ENCODE measurements around the gene SLC4A4.

SLC4A4 gene

GRCh38 chr4:71338846-71339593 lies at the start of gene SLC4A4:
Gene SLC4A4, plus strand, starts transcription at chr4:71339020.
- no peak for DNase-seq (ENCODE audit: low spot score)

GRCh38 chr4:71290074-71290473 lies 48.7 kb upstream of the SLC4A4 start:
- no peak for DNase-seq (ENCODE audit: low spot score)

- no peak for DNase-seq (ENCODE audit: low spot score)
These were observed 48.3 kb upstream of the SLC4A4 start for GRCh38 chr4:71290476-71290875.

GRCh38 chr4:71292228-71292627 lies 46.6 kb upstream of the SLC4A4 start:
- DNase-seq (ENCODE audit: low spot score) = no peak

GRCh38 chr4:71293705-71294104 lies 45.1 kb upstream of the SLC4A4 start:
- DNase-seq (ENCODE audit: low spot score) = no peak

DNA sequence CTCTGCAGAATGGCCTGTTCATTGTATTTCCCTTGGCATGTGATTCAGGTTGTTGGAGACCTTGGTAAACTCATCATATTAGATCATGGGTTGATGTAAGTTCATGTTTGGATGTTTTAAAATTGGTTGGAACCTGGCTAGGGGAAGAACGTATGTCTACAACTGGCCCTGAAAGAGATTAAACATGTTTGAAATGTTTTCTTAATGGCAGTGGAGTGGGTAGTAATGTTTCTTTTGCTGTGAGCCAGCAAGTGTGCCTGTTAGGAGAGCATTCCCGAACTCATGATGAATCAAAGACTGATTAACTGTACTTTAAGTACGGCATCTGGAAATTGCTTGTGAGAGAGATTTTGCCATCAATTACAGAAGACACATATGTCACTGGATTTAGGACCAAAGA lies 44.5 kb upstream of the SLC4A4 start:
- no peak for DNase-seq (ENCODE audit: low spot score)

DNA sequence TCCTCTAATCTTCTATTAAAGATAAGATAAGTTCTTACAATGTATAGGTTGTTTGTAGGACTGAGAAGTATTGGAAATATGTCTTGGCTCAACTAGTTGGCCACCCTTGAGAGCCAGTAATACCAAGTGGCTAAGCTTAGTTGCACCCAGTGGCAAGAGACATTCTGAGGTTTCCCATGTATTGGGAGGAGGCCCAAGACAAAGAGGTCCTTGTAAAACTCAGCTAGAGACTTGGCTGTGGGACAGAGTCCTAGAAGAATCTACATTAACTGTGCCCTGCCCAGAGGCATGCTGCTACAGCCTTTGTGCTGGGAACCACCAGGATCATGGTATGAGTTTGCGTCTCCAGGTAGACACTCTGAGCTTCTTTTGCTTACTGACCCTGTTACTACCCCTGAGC lies 41.9 kb upstream of the SLC4A4 start:
- DNase-seq (ENCODE audit: low spot score) = no peak

- no peak for DNase-seq (ENCODE audit: low spot score)
These were observed 38.5 kb upstream of the SLC4A4 start for GRCh38 chr4:71300362-71300761.

GRCh38 chr4:71300964-71301363 lies 37.9 kb upstream of the SLC4A4 start:
- no peak for DNase-seq (ENCODE audit: low spot score)

DNA sequence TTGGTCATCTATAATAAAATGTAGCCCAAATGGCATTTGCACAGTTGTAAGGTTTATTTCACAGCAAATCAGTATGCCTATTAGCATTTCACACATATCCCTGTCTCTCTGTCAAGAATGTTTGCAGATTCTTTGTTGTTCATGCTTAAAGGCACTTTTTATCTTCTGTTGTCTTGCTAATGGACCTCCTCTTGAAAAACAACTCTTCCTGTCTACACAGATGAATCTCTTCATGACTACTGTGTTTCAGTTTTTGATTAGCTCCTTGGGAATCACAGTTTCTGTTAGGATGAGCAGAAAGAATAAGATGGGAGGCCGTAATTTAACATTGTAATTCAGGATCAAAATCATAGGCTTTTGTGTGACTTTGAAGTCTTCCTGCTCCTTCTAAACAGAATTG lies 35.5 kb upstream of the SLC4A4 start:
- no peak for DNase-seq (ENCODE audit: low spot score)

- no peak for DNase-seq (ENCODE audit: low spot score)
These were observed 35.0 kb upstream of the SLC4A4 start for GRCh38 chr4:71303850-71304249.

GRCh38 chr4:71304289-71304850 lies 34.5 kb upstream of the SLC4A4 start:
- no peak for DNase-seq (ENCODE audit: low spot score)

DNA sequence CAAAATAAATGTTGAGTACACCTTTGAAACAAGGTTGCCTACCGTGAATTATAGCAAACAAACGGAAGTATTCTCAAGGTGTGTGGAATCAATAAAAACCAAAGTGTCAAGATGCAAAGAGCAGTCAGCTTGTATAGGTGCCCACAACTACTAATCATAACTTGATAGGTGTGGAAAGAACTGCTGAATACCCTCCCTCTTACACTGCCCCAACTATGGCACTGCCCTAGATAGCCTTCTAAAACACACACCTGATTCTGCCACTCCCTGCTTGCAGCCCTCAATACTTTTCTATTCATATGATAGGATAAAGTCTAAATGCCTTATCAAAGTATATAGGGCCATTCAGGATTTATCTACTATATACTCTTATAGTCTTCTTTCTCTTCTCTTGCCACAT lies 31.1 kb upstream of the SLC4A4 start:
- DNase-seq (ENCODE audit: low spot score) = no peak

DNA sequence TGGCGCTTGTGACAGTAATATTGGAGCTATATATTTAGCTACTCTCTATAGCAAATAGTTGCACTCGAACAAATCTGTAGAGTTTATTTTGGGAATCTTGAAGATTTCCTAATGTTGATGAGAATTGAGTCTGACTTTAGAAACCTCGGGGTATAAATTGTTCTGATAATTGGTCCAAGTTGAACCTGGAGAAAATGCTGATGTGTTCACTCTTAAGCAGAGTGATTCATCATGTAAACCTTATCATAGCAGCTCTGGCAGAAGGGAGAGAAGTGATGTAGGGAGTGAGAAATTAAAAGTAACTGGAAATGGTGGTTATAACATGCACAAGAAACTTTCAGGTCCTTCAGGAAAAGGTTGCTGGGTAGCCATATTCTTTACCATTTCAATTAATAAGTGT lies 16.4 kb upstream of the SLC4A4 start:
- no peak for DNase-seq (ENCODE audit: low spot score)

GRCh38 chr4:71333368-71333767 lies 5.5 kb upstream of the SLC4A4 start:
- DNase-seq (ENCODE audit: low spot score) = no peak

DNA sequence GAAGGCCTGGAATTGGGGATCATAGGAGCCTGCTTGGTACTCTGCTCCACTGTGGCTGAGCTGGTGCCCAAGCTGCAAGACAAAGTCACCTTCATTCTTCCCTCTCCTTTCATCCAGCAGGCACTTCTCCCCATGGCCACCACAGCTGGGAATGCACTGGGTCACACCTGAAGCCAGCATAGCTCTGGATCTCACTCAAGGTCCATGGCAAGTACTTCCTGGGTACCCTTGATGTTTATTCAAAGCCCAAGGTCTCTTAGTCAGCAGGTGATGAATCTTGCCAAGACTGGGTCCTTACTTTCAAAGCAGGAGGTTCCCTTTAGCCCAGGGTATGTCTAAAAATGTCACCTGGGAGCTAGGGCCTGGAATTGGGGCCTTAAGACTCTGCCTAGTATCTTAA lies 4.9 kb upstream of the SLC4A4 start:
- no peak for DNase-seq (ENCODE audit: low spot score)

DNA sequence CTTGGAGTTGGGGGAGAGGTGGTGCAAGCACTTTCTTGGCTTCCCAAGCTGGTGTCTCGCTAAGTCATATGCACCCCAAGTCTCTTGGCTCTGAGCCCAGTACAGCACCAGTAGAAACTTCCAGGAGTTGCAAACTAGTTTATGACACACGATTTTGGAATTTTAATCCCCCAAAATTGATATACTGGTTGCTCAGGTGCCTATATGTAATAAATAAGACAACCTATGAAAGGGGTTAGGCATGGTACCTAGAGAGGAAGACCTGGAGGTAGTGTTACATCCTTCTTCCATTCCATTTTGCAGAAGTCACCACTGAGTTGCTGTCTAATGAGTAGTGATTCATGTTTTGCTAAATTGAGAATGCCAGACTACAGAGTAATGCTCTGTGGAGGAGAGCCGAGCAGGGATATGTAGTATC lies 4.3 kb upstream of the SLC4A4 start:
- DNase-seq (ENCODE audit: low spot score) = no peak

DNA sequence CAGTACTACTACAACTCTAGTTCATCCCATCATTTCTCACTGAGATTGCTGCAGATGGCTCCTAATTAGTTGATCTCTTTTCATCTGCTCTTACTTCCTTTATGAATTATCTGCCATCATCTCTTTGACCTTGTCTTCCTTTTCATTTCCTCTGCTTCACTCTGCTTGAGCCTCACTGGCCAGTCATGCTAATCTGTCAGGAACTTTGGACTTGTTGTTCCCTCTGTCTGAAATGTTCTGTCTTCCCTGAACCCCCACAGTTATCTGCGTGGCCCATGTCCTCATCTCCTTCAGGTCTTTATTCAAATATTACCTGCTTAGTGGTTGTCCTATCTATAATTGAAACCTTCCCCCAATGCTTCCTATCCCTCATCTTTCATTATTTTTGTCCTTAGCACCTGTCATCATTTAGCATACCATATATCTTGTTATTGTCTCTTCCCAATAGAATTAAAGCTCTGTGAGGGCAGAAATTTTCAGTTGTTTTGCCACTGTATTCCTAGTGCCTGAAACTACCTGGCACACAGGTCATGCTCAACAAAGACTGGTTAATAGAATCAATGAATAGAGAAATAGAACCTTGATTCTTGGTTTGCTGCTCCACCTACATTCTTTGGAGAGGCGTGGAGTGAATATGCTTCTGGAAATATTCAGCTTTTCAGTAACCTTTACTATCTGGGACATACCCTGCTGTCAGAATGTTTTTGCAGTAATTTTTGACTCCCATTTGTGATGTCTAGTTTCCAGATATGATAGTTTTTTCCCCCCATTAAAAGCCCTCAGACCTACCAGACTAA lies 5.0 kb downstream of the SLC4A4 start:
- no peak for DNase-seq (ENCODE audit: low spot score)

DNA sequence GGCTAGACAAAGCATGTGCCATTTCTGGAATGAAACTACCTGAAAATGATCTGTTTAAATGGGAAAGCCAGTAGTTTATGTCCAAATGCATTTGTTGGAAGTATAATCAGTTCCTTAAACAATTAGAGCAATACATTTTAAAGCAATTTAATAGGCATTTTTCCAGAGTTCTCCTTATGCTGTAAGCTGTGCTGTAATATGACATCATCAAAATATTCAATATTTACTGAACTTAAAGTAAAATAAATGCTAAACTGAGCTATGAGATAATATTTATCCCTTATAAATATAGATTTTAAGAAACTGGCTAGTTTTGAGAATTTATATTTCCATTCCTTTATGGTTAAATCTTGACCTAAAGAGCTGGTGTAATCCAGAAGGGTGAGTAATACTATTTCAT lies 7.9 kb downstream of the SLC4A4 start:
- DNase-seq (ENCODE audit: low spot score) = no peak

DNA sequence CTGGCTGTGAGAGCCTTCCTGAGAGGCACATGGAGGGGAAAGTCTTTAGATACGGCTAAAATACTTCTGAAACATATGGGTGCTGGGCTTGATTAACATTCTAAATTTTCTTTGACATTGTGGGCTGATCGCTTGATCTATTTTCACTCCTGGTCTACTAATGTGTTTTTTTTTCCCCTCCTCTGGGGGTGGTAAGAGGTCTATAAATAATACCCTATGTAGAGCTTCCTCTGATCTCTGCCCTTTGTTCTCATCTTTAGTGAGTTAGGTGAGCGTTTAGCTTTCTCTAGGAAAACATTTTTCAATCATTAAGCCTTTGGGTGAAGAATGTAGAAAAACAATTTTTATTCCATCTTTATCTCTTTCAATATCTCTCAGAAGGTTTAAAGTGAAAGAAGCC lies 9.8 kb downstream of the SLC4A4 start:
- no peak for DNase-seq (ENCODE audit: low spot score)

DNA sequence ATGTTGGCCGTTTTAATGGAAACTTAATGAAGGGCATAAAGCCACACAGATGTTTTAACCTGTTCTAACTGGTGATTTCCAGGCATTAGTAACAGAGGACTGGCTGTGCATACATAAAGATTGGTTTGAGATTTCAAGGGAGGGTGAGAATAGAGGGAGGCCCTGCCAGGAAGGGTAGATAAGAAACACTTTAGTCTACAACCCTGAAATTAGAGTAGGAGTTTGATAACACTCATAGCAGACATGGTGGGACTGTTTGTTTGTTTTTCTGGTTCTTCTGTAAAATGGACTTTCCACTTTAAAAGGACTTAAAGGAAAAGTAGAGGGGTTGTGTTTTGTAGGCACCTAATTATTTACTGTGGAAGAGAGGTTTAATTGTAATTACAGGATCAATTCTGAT lies 16.2 kb downstream of the SLC4A4 start:
- DNase-seq (ENCODE audit: low spot score) = no peak

GRCh38 chr4:71355971-71356370 lies 17.2 kb downstream of the SLC4A4 start:
- no peak for DNase-seq (ENCODE audit: low spot score)

GRCh38 chr4:71356924-71357663 lies 18.3 kb downstream of the SLC4A4 start:
- DNase-seq (ENCODE audit: low spot score) = no peak
